ENCODE measurements around the gene FAM89B.

Gene FAM89B

GRCh38 chr11:65538915-65539743 lies 33.2 kb upstream of the FAM89B start:
- no peak for DNase-seq (ENCODE audit: low read depth)

GRCh38 chr11:65539744-65540289 lies 32.5 kb upstream of the FAM89B start:
- no peak for DNase-seq (ENCODE audit: low read depth)

GRCh38 chr11:65540290-65541092 lies 31.8 kb upstream of the FAM89B start:
- DNase-seq (ENCODE audit: low read depth): no peak

- no peak for DNase-seq (ENCODE audit: low read depth)
Observed at GRCh38 chr11:65541093-65541982, 31.0 kb upstream of the FAM89B start.

- no peak for DNase-seq (ENCODE audit: low read depth)
Observed at GRCh38 chr11:65542738-65543390, 29.5 kb upstream of the FAM89B start.

- no peak for DNase-seq (ENCODE audit: low read depth)
Observed at GRCh38 chr11:65545853-65546216, 26.5 kb upstream of the FAM89B start.

- DNase-seq (ENCODE audit: low read depth): no peak
Observed at GRCh38 chr11:65546217-65546958, 25.9 kb upstream of the FAM89B start.

GRCh38 chr11:65547446-65548125 lies 24.8 kb upstream of the FAM89B start:
- no peak for DNase-seq (ENCODE audit: low read depth)

GRCh38 chr11:65548395-65548794 lies 23.9 kb upstream of the FAM89B start:
- no peak for DNase-seq (ENCODE audit: low read depth)

GRCh38 chr11:65549096-65549495 lies 23.2 kb upstream of the FAM89B start:
- no peak for DNase-seq (ENCODE audit: low read depth)

- DNase-seq (ENCODE audit: low read depth): no peak
Observed at GRCh38 chr11:65551572-65552387, 20.6 kb upstream of the FAM89B start.

GRCh38 chr11:65552388-65552951 lies 19.9 kb upstream of the FAM89B start:
- no peak for DNase-seq (ENCODE audit: low read depth)

- no peak for DNase-seq (ENCODE audit: low read depth)
Observed at GRCh38 chr11:65553301-65554001, 18.9 kb upstream of the FAM89B start.

- DNase-seq (ENCODE audit: low read depth): no peak
Observed at GRCh38 chr11:65554057-65554818, 18.1 kb upstream of the FAM89B start.

- no peak for DNase-seq (ENCODE audit: low read depth)
Observed at GRCh38 chr11:65554842-65555430, 17.4 kb upstream of the FAM89B start.

- peak; percentile 88 for DNase-seq (ENCODE audit: low read depth)
Observed at GRCh38 chr11:65555693-65556231, 16.6 kb upstream of the FAM89B start.
